CD4-positive, alpha-beta memory T cell (primary cell): ENCODE results near the gene FGF1. TPM values are rescaled to one million over a fixed set of nuclear protein-coding genes. Genes with fewer than 3 reads are reported as not detected.
A peak's percentile ranks its signal among the peaks of the same experiment; 100 is the strongest.

Source experiments
- CTCF ChIA-PET: fragments of 350-600 bp; sonication (Branson Sonifier 250); formaldehyde crosslinking; loops from one replicate; lab custom pipeline; 2021; ENCODE audit warnings: inconsistent platforms; ENCODE audit not compliant: partially characterized antibody; lab: Charles Lee
- POLR2A ChIA-PET: fragments of 350-600 bp; sonication (Branson Sonifier 250); formaldehyde crosslinking; loops from one replicate; lab custom pipeline; 2021; ENCODE audit not compliant: partially characterized antibody; lab: Charles Lee
- DNase-seq, 5 donors: peaks; one replicate each; pipeline versions ENCODE4 v3.0.0 to v3.0.0-alpha.2; 2020 to 2022; ENCODE audit warnings: mixed read lengths in 1 of 5
- H3K27ac ChIP-seq: one replicate; pipeline ENCODE4 v1.7.0; 2013; ENCODE audit warnings: low read depth, low read length
- H3K27me3 ChIP-seq: 2 replicates; pipeline ENCODE4 v1.7.0; 2013; ENCODE audit warnings: mild to moderate bottlenecking, low read length, moderate library complexity; ENCODE audit not compliant: insufficient read depth
- H3K36me3 ChIP-seq: 2 replicates; pipeline ENCODE4 v1.7.0; 2013; ENCODE audit warnings: mild to moderate bottlenecking, low read length, moderate library complexity; ENCODE audit not compliant: insufficient read depth
- H3K4me1 ChIP-seq: 2 replicates; pipeline ENCODE4 v1.7.0; 2013; ENCODE audit warnings: mild to moderate bottlenecking, low read length, moderate library complexity; ENCODE audit not compliant: insufficient read depth
- H3K4me3 ChIP-seq, 2 donors: one replicate each; pipeline ENCODE4 v1.7.0; 2013; ENCODE audit warnings: low read length in 2 of 2, mild to moderate bottlenecking in 1 of 2
- H3K9me3 ChIP-seq, 2 donors: one replicate each; pipeline ENCODE4 v1.7.0; 2013; ENCODE audit warnings: low read length in 2 of 2, control low read depth in 1 of 2; ENCODE audit not compliant: control insufficient read depth in 1 of 2
- H3K27ac Mint-ChIP-seq, 7 donors: one replicate each; pipeline ENCODE4 v1.8.0; 2020 to 2021; ENCODE audit warnings: mixed read lengths in 7 of 7, mild to moderate bottlenecking in 6 of 7, inconsistent platforms in 3 of 7, moderate library complexity in 3 of 7
- H3K27me3 Mint-ChIP-seq, 2 donors: one replicate each; pipeline ENCODE4 v1.8.0; 2020 to 2021; ENCODE audit warnings: mixed read lengths in 2 of 2
- H3K36me3 Mint-ChIP-seq, 2 donors: one replicate each; pipeline ENCODE4 v1.8.0; 2020 to 2021; ENCODE audit warnings: mixed read lengths in 2 of 2, inconsistent platforms in 1 of 2, mild to moderate bottlenecking in 1 of 2
- H3K4me1 Mint-ChIP-seq, 4 donors: one replicate each; pipeline ENCODE4 v1.8.0; 2020 to 2021; ENCODE audit warnings: mixed read lengths in 4 of 4, mild to moderate bottlenecking in 1 of 4
- H3K4me3 Mint-ChIP-seq, 8 donors: one replicate each; pipeline ENCODE4 v1.8.0; 2020 to 2021; ENCODE audit warnings: mixed read lengths in 8 of 8, mild to moderate bottlenecking in 7 of 8, moderate library complexity in 6 of 8, inconsistent platforms in 3 of 8
- H3K9me3 Mint-ChIP-seq, 8 donors: one replicate each; pipeline ENCODE4 v1.8.0; 2020 to 2021; ENCODE audit warnings: mixed read lengths in 8 of 8, mild to moderate bottlenecking in 5 of 8, inconsistent platforms in 3 of 8, moderate library complexity in 1 of 8
- intact Hi-C: fragments of 100-400 bp; cut with micrococcal nuclease; formaldehyde crosslinking; loops from one replicate; pipeline ENCODE4 v1.15.1; 2023
- polyA plus RNA-seq, 2 donors: library from polyadenylated mRNA; unstranded; fragments of 300-500 nt; fragmentation: Illumina TruSeq; gene quantifications; one replicate each; pipeline ENCODE4 v1.2.3, GENCODE V29; 2021
- total RNA-seq, 2 experiments: library from RNA; stranded (reverse); gene quantifications; one replicate each; pipeline ENCODE4 v1.2.3, GENCODE V29; 2021

Gene FGF1
- total and polyA plus RNA-seq, 4 experiments from 2014 or later: not detected

GRCh38 chr5:142640316-142641005, 45.4 kb downstream of the FGF1 start:
- Histone ChIP-seq H3K4me3 (no peak overlapping the region), H3K36me3 (no peaks in the 10 kb centered on the region), H3K27ac (no peak overlapping the region), H3K27me3 (no peaks in the 10 kb centered on the region), H3K9me3 (no peaks in the 10 kb centered on the region), H3K4me1 (no peaks in the 10 kb centered on the region)
- ChIA-PET CTCF (interaction anchor here (0.6 to 1.5 kb wide), 3 partner anchors 15 to 292 kb away, joined by 4 to 7 read pairs (median 6); no protein-coding TSS in a partner anchor), POLR2A (no interaction called here)
- Mint-ChIP-seq H3K4me1 (peaks cover 0 to 2% (median 0%) of the 10 kb centered on the region in 4 donors), H3K9me3 (no peaks in the 10 kb centered on the region), H3K36me3 (no peaks in the 10 kb centered on the region), H3K27ac (no peak overlapping the region), H3K27me3 (peaks cover 17 to 34% of the 10 kb centered on the region in 2 donors), H3K4me3 (no peak overlapping the region)
- intact Hi-C loops: no loop called here
- DNase-seq: no peak

- no peak overlapping the region for H3K27ac ChIP-seq
- peaks cover 14 to 32% of the 10 kb centered on the region in 2 donors for H3K27me3 Mint-ChIP-seq
Observed at GRCh38 chr5:142639455-142639854, 46.4 kb downstream of the FGF1 start.

GRCh38 chr5:142637871-142638270, 48.0 kb downstream of the FGF1 start:
- no peak overlapping the region for H3K27ac ChIP-seq
- no peaks in the 10 kb centered on the region for H3K9me3 Mint-ChIP-seq
- H3K27me3 ChIP-seq: no peaks in the 10 kb centered on the region
- peaks cover 0 to 2% (median 0%) of the 10 kb centered on the region in 4 donors for H3K4me1 Mint-ChIP-seq
- H3K4me1 ChIP-seq: no peaks in the 10 kb centered on the region
- no peaks in the 10 kb centered on the region for H3K36me3 ChIP-seq
- DNase-seq: no peak
- H3K9me3 ChIP-seq: no peaks in the 10 kb centered on the region
- intact Hi-C loops: no loop called here
- ChIA-PET CTCF (interaction anchor here (1.9 kb wide), 1 partner anchor 18 kb away, joined by 5 read pairs; no protein-coding TSS in a partner anchor), POLR2A (no interaction called here)
- H3K4me3 Mint-ChIP-seq: no peak overlapping the region
- H3K27ac Mint-ChIP-seq: no peak overlapping the region
- no peaks in the 10 kb centered on the region for H3K36me3 Mint-ChIP-seq
- H3K4me3 ChIP-seq: no peak overlapping the region
- H3K27me3 Mint-ChIP-seq: peaks cover 11 to 36% of the 10 kb centered on the region in 2 donors

More at GRCh38 chr5:142639455-142639854, 46.4 kb downstream of the FGF1 start:
- Mint-ChIP-seq H3K4me3 (no peak overlapping the region), H3K36me3 (no peaks in the 10 kb centered on the region), H3K9me3 (no peaks in the 10 kb centered on the region), H3K4me1 (peaks cover 0 to 2% (median 0%) of the 10 kb centered on the region in 4 donors), H3K27ac (no peak overlapping the region)
- no peak overlapping the region for H3K4me3 ChIP-seq
- intact Hi-C loops: no loop called here
- CTCF ChIA-PET: interaction anchor here (1.5 kb wide), 1 partner anchor 16 kb away, joined by 6 read pairs; no protein-coding TSS in a partner anchor
- DNase-seq: no peak
- no peaks in the 10 kb centered on the region for H3K36me3 ChIP-seq
- H3K9me3 ChIP-seq: no peaks in the 10 kb centered on the region
- H3K4me1 ChIP-seq: no peaks in the 10 kb centered on the region
- POLR2A ChIA-PET: no interaction called here
- H3K27me3 ChIP-seq: no peaks in the 10 kb centered on the region

- no peaks in the 10 kb centered on the region for H3K36me3 ChIP-seq
- no peak overlapping the region for H3K27ac Mint-ChIP-seq
- H3K27me3 ChIP-seq: no peaks in the 10 kb centered on the region
- ChIA-PET POLR2A (no interaction called here), CTCF (interaction anchor here (1.9 kb wide), 1 partner anchor 19 kb away, joined by 5 read pairs; no protein-coding TSS in a partner anchor)
- peak overlapping the region in 1 of 8 donors; percentile 8 for H3K4me3 Mint-ChIP-seq
- H3K27me3 Mint-ChIP-seq: peaks cover 11 to 33% of the 10 kb centered on the region in 2 donors
- intact Hi-C loops: no loop called here
- H3K36me3 Mint-ChIP-seq: no peaks in the 10 kb centered on the region
- H3K9me3 ChIP-seq: no peaks in the 10 kb centered on the region
- no peak overlapping the region for H3K4me3 ChIP-seq
- H3K4me1 ChIP-seq: no peaks in the 10 kb centered on the region
- no peak overlapping the region for H3K27ac ChIP-seq
- peaks cover 0 to 2% (median 0%) of the 10 kb centered on the region in 4 donors for H3K4me1 Mint-ChIP-seq
- H3K9me3 Mint-ChIP-seq: no peaks in the 10 kb centered on the region
- no peak for DNase-seq
Observed at GRCh38 chr5:142636698-142637324, 49.1 kb downstream of the FGF1 start.

GRCh38 chr5:142636093-142636492, 49.8 kb downstream of the FGF1 start:
- Histone ChIP-seq H3K36me3 (no peaks in the 10 kb centered on the region), H3K4me1 (no peaks in the 10 kb centered on the region), H3K9me3 (no peaks in the 10 kb centered on the region), H3K4me3 (no peak overlapping the region), H3K27ac (no peak overlapping the region), H3K27me3 (no peaks in the 10 kb centered on the region)
- no peak for DNase-seq
- POLR2A ChIA-PET: no interaction called here
- intact Hi-C loops: no loop called here
- Mint-ChIP-seq H3K9me3 (no peaks in the 10 kb centered on the region), H3K4me3 (no peak overlapping the region), H3K27ac (no peak overlapping the region), H3K4me1 (peaks cover 0 to 2% (median 0%) of the 10 kb centered on the region in 4 donors), H3K27me3 (peaks cover 11 to 33% of the 10 kb centered on the region in 2 donors), H3K36me3 (no peaks in the 10 kb centered on the region)
- CTCF ChIA-PET: no interaction called here

- Histone ChIP-seq H3K36me3 (no peaks in the 10 kb centered on the region), H3K27ac (no peak overlapping the region), H3K4me1 (no peaks in the 10 kb centered on the region), H3K4me3 (no peak overlapping the region), H3K27me3 (no peaks in the 10 kb centered on the region), H3K9me3 (no peaks in the 10 kb centered on the region)
- H3K4me1 Mint-ChIP-seq: no peaks in the 10 kb centered on the region
- intact Hi-C loops: no loop called here
- no peak overlapping the region for H3K4me3 Mint-ChIP-seq
- H3K36me3 Mint-ChIP-seq: no peaks in the 10 kb centered on the region
- H3K9me3 Mint-ChIP-seq: no peaks in the 10 kb centered on the region
- ChIA-PET POLR2A (no interaction called here), CTCF (no interaction called here)
- DNase-seq: no peak
- peaks cover 6 to 29% of the 10 kb centered on the region in 2 donors for H3K27me3 Mint-ChIP-seq
- no peak overlapping the region for H3K27ac Mint-ChIP-seq
Observed at GRCh38 chr5:142634216-142635011, 51.5 kb downstream of the FGF1 start.
